ENCODE measurements around the gene KRTAP2-2.

Gene KRTAP2-2

GRCh38 chr17:41016578-41017215 is 38.3 kb downstream of the KRTAP2-2 start:
- Histone ChIP-seq H3K9ac (no peak overlapping the region), H3K4me3 (ENCODE audit: low read depth, low read length) (no peak overlapping the region), H3K4me2 (ENCODE audit: low read length) (no peak overlapping the region), H2AFZ (no peak overlapping the region), H3K27me3 (ENCODE audit: control insufficient read depth, insufficient read depth, low read length) (no peaks in the 10 kb centered on the region), H3K4me1 (no peaks in the 10 kb centered on the region), H3K27ac (no peak overlapping the region), H3K79me2 (no peaks in the 10 kb centered on the region), H3K9me3 (ENCODE audit: control insufficient read depth, low read length) (no peaks in the 10 kb centered on the region), H3K36me3 (ENCODE audit: control insufficient read depth, insufficient read depth, low read length) (no peaks in the 10 kb centered on the region)
- TF ChIP-seq CTCF (IDR thresholded peaks at IDR 0.05) = no peak

GRCh38 chr17:41015454-41015853 is 39.6 kb downstream of the KRTAP2-2 start:
- H3K4me2 ChIP-seq (ENCODE audit: low read length) = no peak overlapping the region
- H3K9ac ChIP-seq = no peak overlapping the region
- no peaks in the 10 kb centered on the region for H3K79me2 ChIP-seq
- H3K4me3 ChIP-seq (ENCODE audit: low read depth, low read length) = no peak overlapping the region
- H3K27ac ChIP-seq = no peak overlapping the region
- no peaks in the 10 kb centered on the region for H3K36me3 ChIP-seq (ENCODE audit: control insufficient read depth, insufficient read depth, low read length)
- no peak overlapping the region for H2AFZ ChIP-seq
- no peak for TF ChIP-seq CTCF (IDR thresholded peaks at IDR 0.05)
- no peaks in the 10 kb centered on the region for H3K9me3 ChIP-seq (ENCODE audit: control insufficient read depth, low read length)
- no peaks in the 10 kb centered on the region for H3K27me3 ChIP-seq (ENCODE audit: control insufficient read depth, insufficient read depth, low read length)
- H3K4me1 ChIP-seq = no peaks in the 10 kb centered on the region

GRCh38 chr17:41013606-41014005 is 41.4 kb downstream of the KRTAP2-2 start:
- Histone ChIP-seq H3K79me2 (no peaks in the 10 kb centered on the region), H3K9me3 (ENCODE audit: control insufficient read depth, low read length) (no peaks in the 10 kb centered on the region), H3K4me2 (ENCODE audit: low read length) (no peak overlapping the region), H2AFZ (no peak overlapping the region), H3K27ac (no peak overlapping the region), H3K9ac (no peak overlapping the region), H3K4me1 (no peaks in the 10 kb centered on the region), H3K27me3 (ENCODE audit: control insufficient read depth, insufficient read depth, low read length) (no peaks in the 10 kb centered on the region), H3K36me3 (ENCODE audit: control insufficient read depth, insufficient read depth, low read length) (no peaks in the 10 kb centered on the region), H3K4me3 (ENCODE audit: low read depth, low read length) (no peak overlapping the region)
- no peak for TF ChIP-seq CTCF (IDR thresholded peaks at IDR 0.05)

- H3K4me3 ChIP-seq (ENCODE audit: low read depth, low read length) = no peak overlapping the region
- no peaks in the 10 kb centered on the region for H3K79me2 ChIP-seq
- no peaks in the 10 kb centered on the region for H3K4me1 ChIP-seq
- H3K36me3 ChIP-seq (ENCODE audit: control insufficient read depth, insufficient read depth, low read length) = no peaks in the 10 kb centered on the region
- no peak overlapping the region for H3K4me2 ChIP-seq (ENCODE audit: low read length)
- no peak overlapping the region for H3K9ac ChIP-seq
- H3K27ac ChIP-seq = no peak overlapping the region
- no peaks in the 10 kb centered on the region for H3K9me3 ChIP-seq (ENCODE audit: control insufficient read depth, low read length)
- no peak overlapping the region for H2AFZ ChIP-seq
- no peaks in the 10 kb centered on the region for H3K27me3 ChIP-seq (ENCODE audit: control insufficient read depth, insufficient read depth, low read length)
- TF ChIP-seq CTCF (IDR thresholded peaks at IDR 0.05) = no peak
Observed at GRCh38 chr17:41013181-41013580, 41.8 kb downstream of the KRTAP2-2 start.
